Measurements from ENCODE around the gene FAXDC2. TPM values are rescaled to one million over a fixed set of nuclear protein-coding genes. Genes with fewer than 3 reads are reported as not detected.

FAXDC2 gene
- total RNA-seq, 1 donor from 2014 or later = 0.52 TPM

GRCh38 chr5:154782326-154782725, 68.1 kb downstream of the FAXDC2 start:
- TF ChIP-seq CTCF (conservative IDR thresholded peaks at IDR 0.05; ENCODE audit: low read depth, low read length) = no peak
- DNase-seq (ENCODE audit: low read depth) = no peak
- H3K4me3 ChIP-seq (ENCODE audit: low read depth, low read length) = no peak overlapping the region

GRCh38 chr5:154780128-154780527, 70.3 kb downstream of the FAXDC2 start:
- no peak overlapping the region for H3K4me3 ChIP-seq (ENCODE audit: low read depth, low read length)
- TF ChIP-seq CTCF (conservative IDR thresholded peaks at IDR 0.05; ENCODE audit: low read depth, low read length) = no peak
- DNase-seq (ENCODE audit: low read depth) = no peak

GRCh38 chr5:154779105-154779504, 71.3 kb downstream of the FAXDC2 start:
- DNase-seq (ENCODE audit: low read depth) = peak; percentile 75
- no peak overlapping the region for H3K4me3 ChIP-seq (ENCODE audit: low read depth, low read length)
- no peak for TF ChIP-seq CTCF (conservative IDR thresholded peaks at IDR 0.05; ENCODE audit: low read depth, low read length)

GRCh38 chr5:154778534-154778933, 71.9 kb downstream of the FAXDC2 start:
- no peak for TF ChIP-seq CTCF (conservative IDR thresholded peaks at IDR 0.05; ENCODE audit: low read depth, low read length)
- H3K4me3 ChIP-seq (ENCODE audit: low read depth, low read length) = no peak overlapping the region
- no peak for DNase-seq (ENCODE audit: low read depth)

- no peak overlapping the region for H3K4me3 ChIP-seq (ENCODE audit: low read depth, low read length)
- no peak for TF ChIP-seq CTCF (conservative IDR thresholded peaks at IDR 0.05; ENCODE audit: low read depth, low read length)
- no peak for DNase-seq (ENCODE audit: low read depth)
These were observed 74.2 kb downstream of the FAXDC2 start for GRCh38 chr5:154776167-154776566.

- no peak for TF ChIP-seq CTCF (conservative IDR thresholded peaks at IDR 0.05; ENCODE audit: low read depth, low read length)
- no peak overlapping the region for H3K4me3 ChIP-seq (ENCODE audit: low read depth, low read length)
- DNase-seq (ENCODE audit: low read depth) = no peak
These were observed 77.1 kb downstream of the FAXDC2 start for GRCh38 chr5:154773326-154773725.

- H3K4me3 ChIP-seq (ENCODE audit: low read depth, low read length) = no peak overlapping the region
- peak; percentile 54 for DNase-seq (ENCODE audit: low read depth)
- no peak for TF ChIP-seq CTCF (conservative IDR thresholded peaks at IDR 0.05; ENCODE audit: low read depth, low read length)
These were observed 79.0 kb downstream of the FAXDC2 start for GRCh38 chr5:154771383-154771901.
